GM19438 (cell line): ENCODE results near the gene GRID2.

Experiments used
- ATAC-seq: cut with Tn5 transposase; IDR thresholded peaks from one replicate; pipeline ENCODE4 v1.9.1; 2021; ENCODE audit warnings: low read depth; ENCODE audit not compliant: unreplicated experiment

The GRID2 gene

DNA sequence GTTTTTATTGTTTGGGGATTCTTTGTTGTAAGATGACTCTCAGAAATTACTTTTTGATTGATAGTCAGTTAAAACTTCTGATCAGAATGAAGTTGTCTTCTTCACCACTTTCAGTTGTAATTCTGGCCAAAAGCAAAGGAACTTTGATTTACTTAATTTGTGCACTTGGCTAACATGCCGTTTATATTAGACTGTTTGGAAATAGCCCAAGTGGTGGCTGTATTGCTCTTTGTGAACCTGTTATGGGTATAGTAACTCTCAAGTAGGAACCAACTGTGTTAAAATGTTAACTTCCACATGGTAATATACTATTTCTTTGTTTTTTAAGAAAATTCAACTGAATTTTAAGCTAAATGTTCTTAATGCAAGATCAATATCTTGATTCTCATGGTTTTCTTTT lies 581.9 kb downstream of the GRID2 start:
- no peak for ATAC-seq

DNA sequence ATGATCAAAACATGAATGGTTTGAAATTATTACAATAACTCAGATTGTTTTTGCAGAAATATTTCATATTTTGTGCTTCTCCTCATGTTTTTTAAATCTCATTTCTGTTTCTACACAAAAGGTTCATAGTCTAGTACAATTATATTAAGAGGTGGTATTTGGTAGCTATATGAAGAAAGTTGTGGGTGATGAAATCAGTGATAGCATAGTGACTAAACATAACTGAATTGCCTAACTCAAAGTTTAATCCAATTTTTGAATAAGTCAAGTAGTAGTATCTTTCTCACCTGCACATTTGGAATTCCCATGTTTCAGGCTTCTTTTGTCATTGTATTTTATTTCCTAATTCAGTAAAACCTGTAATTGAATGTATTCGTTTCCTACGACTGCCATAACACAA lies 648.7 kb downstream of the GRID2 start:
- no peak for ATAC-seq

GRCh38 chr4:92952897-92953296 lies 649.1 kb downstream of the GRID2 start:
- no peak for ATAC-seq

GRCh38 chr4:92953462-92953861 lies 649.7 kb downstream of the GRID2 start:
- ATAC-seq = no peak

DNA sequence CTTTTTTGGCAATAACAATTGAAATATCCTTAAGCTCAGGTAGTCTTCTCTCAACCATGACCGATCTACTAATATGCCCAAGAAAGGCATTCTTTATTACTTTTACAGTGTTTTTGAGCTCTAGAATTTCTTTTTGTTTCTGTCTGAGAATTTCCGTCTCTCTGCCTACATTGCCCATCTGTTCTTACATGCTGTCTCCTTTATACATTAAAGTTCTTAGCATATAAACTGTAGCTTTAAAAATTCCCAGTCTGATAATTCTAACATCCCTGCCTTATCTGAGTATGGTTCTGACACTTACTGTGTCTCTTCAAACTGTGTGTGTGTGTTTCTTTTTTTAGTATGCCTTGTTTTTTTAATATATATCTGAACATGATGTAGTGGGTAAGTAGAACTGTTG lies 658.1 kb downstream of the GRID2 start:
- no peak for ATAC-seq

DNA sequence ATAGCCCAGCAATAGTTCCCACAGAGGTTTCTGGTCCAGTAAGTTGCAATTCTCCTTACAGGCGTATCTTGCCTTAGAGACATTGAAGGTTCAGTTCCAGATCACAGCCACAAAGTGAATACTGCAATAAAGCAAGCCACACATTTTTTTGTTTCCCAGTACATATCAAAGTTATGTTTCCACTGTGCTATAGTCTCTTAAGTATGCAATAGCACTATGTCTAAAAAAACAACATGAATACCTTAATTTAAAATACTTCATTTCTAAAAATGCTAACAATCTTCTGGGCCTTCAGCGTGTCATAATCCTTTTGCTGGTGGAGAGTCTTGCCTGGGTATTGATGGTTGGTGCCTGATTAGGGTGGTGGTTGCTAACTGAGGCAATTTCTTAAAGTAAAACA lies 659.1 kb downstream of the GRID2 start:
- ATAC-seq = no peak

DNA sequence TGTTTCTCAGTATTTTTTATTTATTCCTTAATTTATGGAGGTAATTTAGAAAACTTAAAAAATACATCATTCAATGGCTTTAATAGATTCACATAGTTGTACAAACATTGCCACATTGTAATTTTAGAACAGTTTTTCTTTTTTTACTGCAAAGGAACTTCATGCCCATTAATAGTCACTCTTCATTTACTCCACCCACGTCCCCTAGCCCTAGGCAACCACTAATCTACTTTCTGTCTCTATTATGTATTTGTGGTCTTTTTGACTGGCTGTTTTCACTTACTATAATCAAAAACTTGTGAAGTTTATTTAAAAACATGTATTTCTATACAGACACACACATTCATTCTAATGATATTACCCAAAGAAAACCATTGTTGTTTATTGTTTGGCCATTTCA lies 664.8 kb downstream of the GRID2 start:
- no peak for ATAC-seq

GRCh38 chr4:92968996-92969395 lies 665.2 kb downstream of the GRID2 start:
- ATAC-seq = no peak

- no peak for ATAC-seq
Measured at GRCh38 chr4:92969650-92970379, 666.0 kb downstream of the GRID2 start.

GRCh38 chr4:92970996-92971395 lies 667.2 kb downstream of the GRID2 start:
- no peak for ATAC-seq

- no peak for ATAC-seq
Measured at GRCh38 chr4:92988301-92988700, 684.5 kb downstream of the GRID2 start.

DNA sequence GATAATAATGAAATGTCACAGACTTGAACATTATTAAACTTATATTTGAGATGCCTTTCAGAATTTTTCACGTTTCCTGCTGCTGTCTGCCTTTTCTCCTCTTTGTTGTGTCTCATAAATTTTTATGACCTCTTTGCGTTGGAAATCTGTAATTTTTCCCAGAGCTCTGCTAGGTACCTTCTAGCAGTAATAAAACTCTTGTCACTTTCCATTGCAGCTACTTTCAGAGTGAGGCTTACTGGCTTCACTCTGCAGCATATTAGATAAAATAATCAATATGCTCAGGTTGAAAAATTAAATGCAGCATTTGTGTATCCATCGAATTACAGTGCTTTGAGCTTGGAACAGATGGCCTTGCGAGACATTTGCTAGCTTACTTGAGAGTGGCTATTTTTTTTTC lies 689.0 kb downstream of the GRID2 start:
- ATAC-seq = no peak

GRCh38 chr4:92994727-92995126 lies 691.0 kb downstream of the GRID2 start:
- ATAC-seq = no peak

- ATAC-seq = no peak
Measured at GRCh38 chr4:92996533-92996932, 692.8 kb downstream of the GRID2 start.

GRCh38 chr4:93000910-93001309 lies 697.1 kb downstream of the GRID2 start:
- ATAC-seq = no peak

DNA sequence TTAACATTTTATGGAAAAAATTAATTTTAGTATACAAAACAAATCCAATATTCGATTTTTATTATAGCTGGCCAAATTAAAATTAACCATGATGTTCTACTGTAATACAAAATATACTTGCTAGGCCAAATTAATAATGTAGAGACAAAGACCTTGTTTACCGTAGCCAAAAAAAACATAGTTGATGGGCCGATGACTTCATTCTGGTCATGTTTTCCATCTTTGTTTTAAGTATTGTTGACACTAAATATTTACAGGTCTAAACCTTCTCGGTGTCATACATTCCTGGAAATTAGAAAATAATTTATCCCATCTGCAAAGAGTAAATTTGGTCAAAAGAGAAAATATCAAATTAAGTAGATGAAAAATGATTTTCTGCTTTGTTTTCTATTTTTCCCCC lies 698.5 kb downstream of the GRID2 start:
- ATAC-seq = no peak

- no peak for ATAC-seq
Measured at GRCh38 chr4:93016350-93016749, 712.6 kb downstream of the GRID2 start.

DNA sequence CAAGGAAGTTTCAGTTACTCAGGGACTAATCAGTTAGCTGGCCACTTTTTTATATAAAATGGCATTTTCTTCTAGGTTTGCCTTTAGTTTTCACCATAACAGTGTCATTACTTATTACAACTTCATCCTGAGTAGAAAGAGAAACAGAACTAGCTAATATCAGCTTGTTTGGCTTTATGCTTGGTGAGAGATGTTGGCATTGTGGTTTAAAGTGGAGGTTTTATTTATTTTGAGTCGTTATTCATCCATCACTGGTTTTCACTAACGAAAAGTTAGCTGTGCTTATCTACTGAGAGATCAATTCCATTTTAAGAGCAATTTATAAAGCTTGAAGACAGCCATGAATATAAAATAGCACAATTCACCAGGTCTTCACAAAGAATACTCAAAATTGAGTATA lies 714.5 kb downstream of the GRID2 start:
- ATAC-seq = no peak

DNA sequence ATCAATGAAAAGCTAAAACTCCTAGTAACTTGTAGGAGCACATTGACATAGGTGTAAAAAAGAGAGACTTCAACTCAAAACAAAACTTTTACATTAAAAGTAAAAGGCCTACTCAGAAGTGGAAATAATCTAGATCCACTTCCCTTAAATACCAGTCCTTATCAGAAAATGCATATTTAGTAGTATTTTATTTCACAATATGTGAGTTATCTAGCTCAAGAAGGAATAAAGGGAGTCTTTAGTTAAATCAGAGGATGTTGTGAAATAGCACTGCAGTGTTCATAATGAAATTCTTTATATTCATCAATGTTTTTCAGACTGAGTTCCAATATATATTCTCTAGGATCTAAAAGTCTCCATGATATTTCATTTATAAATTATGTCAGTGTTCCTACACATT lies 715.0 kb downstream of the GRID2 start:
- ATAC-seq = no peak

DNA sequence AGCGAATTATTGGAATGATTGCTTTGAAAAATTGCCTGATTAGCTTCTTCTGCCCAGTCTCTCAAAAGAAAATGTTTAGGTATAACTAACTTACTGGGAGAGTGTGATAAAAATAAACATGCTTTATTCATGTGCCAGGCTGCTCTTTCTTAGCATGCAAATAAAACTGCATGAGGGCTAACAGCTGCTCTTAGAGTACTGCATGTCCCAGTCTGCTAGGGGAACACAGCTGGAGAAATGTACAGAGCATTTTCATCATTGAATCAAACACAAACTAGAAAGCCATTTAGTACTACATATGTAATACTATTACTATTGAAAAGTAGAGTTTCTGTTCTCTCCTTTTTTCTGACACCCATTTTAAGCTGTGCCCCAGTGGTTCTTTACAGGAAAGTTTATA lies 726.0 kb downstream of the GRID2 start:
- no peak for ATAC-seq

DNA sequence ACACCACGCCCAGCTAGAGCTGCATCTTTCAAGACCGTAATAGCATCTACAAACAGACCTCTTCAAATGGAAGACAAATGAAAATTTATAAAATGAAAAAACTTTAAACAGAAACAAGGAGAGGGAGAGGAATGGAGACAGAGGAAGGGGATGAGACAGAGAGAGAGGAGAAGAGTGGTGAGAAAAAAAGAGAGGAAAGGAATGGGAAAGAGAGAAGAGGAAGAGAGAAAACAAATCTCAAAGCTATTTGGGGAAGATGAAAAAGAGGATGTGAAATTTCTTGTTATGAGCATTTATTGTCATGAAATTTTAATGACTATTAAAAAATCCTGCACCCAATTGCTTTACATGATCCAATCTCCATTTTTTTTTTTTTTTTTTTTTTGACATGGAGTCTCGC lies 726.9 kb downstream of the GRID2 start:
- no peak for ATAC-seq

DNA sequence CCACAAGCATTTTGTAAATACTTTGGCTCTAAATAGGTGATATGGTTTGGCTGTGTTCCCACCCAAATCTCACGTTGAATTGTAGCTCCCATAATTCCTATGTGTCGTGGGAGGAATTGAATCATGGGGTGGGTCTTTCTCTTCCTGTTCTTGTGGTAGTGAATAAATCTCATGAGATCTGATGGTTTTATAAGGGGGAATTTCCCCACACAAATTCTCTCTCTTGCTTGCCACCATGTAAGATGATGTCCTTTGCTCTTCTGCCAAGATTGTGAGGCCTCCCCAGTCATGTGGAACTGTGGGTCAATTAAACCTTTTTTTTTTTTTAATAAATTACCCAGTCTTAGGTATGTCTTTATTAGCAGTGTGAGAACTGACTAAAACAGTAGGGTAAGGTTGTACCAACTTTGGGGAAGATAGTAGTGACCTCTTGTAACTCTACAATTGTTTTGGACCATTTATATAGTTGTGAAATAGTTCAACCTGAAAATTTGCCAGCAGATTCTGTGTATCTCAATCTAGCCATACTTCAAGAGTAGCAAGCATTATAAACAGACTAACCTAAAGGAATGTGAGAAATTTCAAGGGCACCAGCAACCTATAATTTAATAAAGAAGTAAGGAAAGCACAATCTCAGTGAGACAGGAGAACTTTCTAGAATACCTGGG lies 727.8 kb downstream of the GRID2 start:
- no peak for ATAC-seq
